Stimulated activated CD4-positive, alpha-beta T cell treated with anti-CD3 and anti-CD28 coated beads, Interleukin-1b, Interleukin-23, amount 100 ng/mL, for 4 hours (primary cell): ENCODE data around the gene CHMP3.
"Not testable (repeated sequence)": the region's sequence is repeated elsewhere in the genome, so short reads cannot be mapped to it uniquely, and the experiment has no call there.

Experiments
- DNase-seq, 2 donors: peaks; one replicate each; pipeline ENCODE4 v3.0.0-alpha.2; 2020; ENCODE audit warnings: low read depth in 2 of 2

Gene CHMP3

GRCh38 chr2:86510436-86510933 is 52.8 kb downstream of the CHMP3 start:
- no peak for DNase-seq

GRCh38 chr2:86507600-86507999 is 55.6 kb downstream of the CHMP3 start:
- no peak for DNase-seq

GRCh38 chr2:86500325-86501083 is 62.7 kb downstream of the CHMP3 start:
- no peak for DNase-seq

- no peak for DNase-seq
These were observed 63.9 kb downstream of the CHMP3 start for GRCh38 chr2:86499326-86499725.

- no peak for DNase-seq
These were observed 64.6 kb downstream of the CHMP3 start for GRCh38 chr2:86498468-86499260.

GRCh38 chr2:86496391-86496790 is 66.9 kb downstream of the CHMP3 start:
- DNase-seq = not testable (repeated sequence)

- no peak for DNase-seq
These were observed 71.2 kb downstream of the CHMP3 start for GRCh38 chr2:86492048-86492453.

GRCh38 chr2:86491088-86491487 is 72.2 kb downstream of the CHMP3 start:
- no peak for DNase-seq

GRCh38 chr2:86490245-86490644 is 73.0 kb downstream of the CHMP3 start:
- DNase-seq = no peak

GRCh38 chr2:86489542-86489941 is 73.7 kb downstream of the CHMP3 start:
- no peak for DNase-seq

GRCh38 chr2:86488561-86489250 is 74.5 kb downstream of the CHMP3 start:
- DNase-seq = no peak

GRCh38 chr2:86487062-86487461 is 76.2 kb downstream of the CHMP3 start:
- no peak for DNase-seq

GRCh38 chr2:86485802-86486201 is 77.4 kb downstream of the CHMP3 start:
- no peak for DNase-seq

- DNase-seq = no peak
These were observed 78.1 kb downstream of the CHMP3 start for GRCh38 chr2:86485103-86485502.

- no peak for DNase-seq
These were observed 78.9 kb downstream of the CHMP3 start for GRCh38 chr2:86484385-86484784.

- no peak for DNase-seq
These were observed 81.2 kb downstream of the CHMP3 start for GRCh38 chr2:86482034-86482433.

- no peak for DNase-seq
These were observed 83.1 kb downstream of the CHMP3 start for GRCh38 chr2:86480105-86480504.

GRCh38 chr2:86477349-86477748 is 85.9 kb downstream of the CHMP3 start:
- DNase-seq = no peak

- DNase-seq = no peak
These were observed 86.3 kb downstream of the CHMP3 start for GRCh38 chr2:86476918-86477317.

- DNase-seq = no peak
These were observed 87.2 kb downstream of the CHMP3 start for GRCh38 chr2:86476092-86476491.

GRCh38 chr2:86471637-86472036 is 91.6 kb downstream of the CHMP3 start:
- DNase-seq = no peak

GRCh38 chr2:86470890-86471289 is 92.4 kb downstream of the CHMP3 start:
- no peak for DNase-seq
